MM.1S (cell line): ENCODE measurements around the gene TSSK1B.

ENCODE experiments used
- DNase-seq: peaks from one replicate; pipeline ENCODE4 v3.0.0-alpha.2; 2015
- H2AFZ ChIP-seq: fragments of 300-600 bp; sonication (generic); 2 replicates; pipeline ENCODE4 v1.6.0; 2016; ENCODE audit warnings: antibody characterized with exemption, low read length
- H3F3A ChIP-seq: fragments of 300-600 bp; sonication (generic); 2 replicates; pipeline ENCODE4 v1.6.1; 2016; ENCODE audit warnings: mild to moderate bottlenecking, antibody characterized with exemption, low read length, moderate library complexity, mixed read lengths; ENCODE audit not compliant: insufficient read depth
- H3K27ac ChIP-seq: fragments of 300-600 bp; sonication (generic); 2 replicates; pipeline ENCODE4 v1.5.1; 2016; ENCODE audit warnings: mild to moderate bottlenecking, low read length
- H3K27me3 ChIP-seq: fragments of 300-600 bp; sonication (generic); replicated peaks from 2 replicates; pipeline ENCODE4 v1.6.0; 2016; ENCODE audit warnings: low read length; ENCODE audit not compliant: insufficient read depth
- H3K36me3 ChIP-seq: fragments of 300-600 bp; sonication (generic); replicated peaks from 2 replicates; pipeline ENCODE4 v1.6.1; 2016; ENCODE audit warnings: mild to moderate bottlenecking, low read length, mixed read lengths; ENCODE audit not compliant: insufficient read depth
- H3K4me1 ChIP-seq: fragments of 300-600 bp; sonication (generic); 2 replicates; pipeline ENCODE4 v1.6.1; 2016; ENCODE audit warnings: low read length, mixed read lengths
- H3K4me2 ChIP-seq: fragments of 300-600 bp; sonication (generic); 2 replicates; pipeline ENCODE4 v1.6.0; 2016; ENCODE audit warnings: low read depth, low read length
- H3K4me3 ChIP-seq: fragments of 300-600 bp; sonication (generic); 2 replicates; pipeline ENCODE4 v1.5.1; 2016; ENCODE audit warnings: low read length, mixed read lengths
- H3K79me2 ChIP-seq: fragments of 300-600 bp; sonication (generic); 2 replicates; pipeline ENCODE4 v1.6.1; 2016; ENCODE audit warnings: mixed run types, low read length, mixed read lengths
- H3K9ac ChIP-seq: fragments of 300-600 bp; sonication (generic); 2 replicates; pipeline ENCODE4 v1.6.1; 2016; ENCODE audit warnings: low read length, mixed read lengths
- H3K9me2 ChIP-seq: fragments of 300-600 bp; sonication (generic); replicated peaks from 2 replicates; pipeline ENCODE4 v1.6.1; 2016; ENCODE audit warnings: mild to moderate bottlenecking, low read length, mixed read lengths; ENCODE audit not compliant: insufficient read depth
- H3K9me3 ChIP-seq: fragments of 300-600 bp; sonication (generic); replicated peaks from 2 replicates; pipeline ENCODE4 v1.6.1; 2016; ENCODE audit warnings: mild to moderate bottlenecking, low read length, mixed read lengths; ENCODE audit not compliant: insufficient read depth
- H4K20me1 ChIP-seq: fragments of 300-600 bp; sonication (generic); 2 replicates; pipeline ENCODE4 v1.6.1; 2016; ENCODE audit warnings: mild to moderate bottlenecking, low read length, moderate library complexity, mixed read lengths; ENCODE audit not compliant: insufficient read depth
- EZH2 ChIP-seq: fragments of 300-600 bp; sonication (generic); optimal IDR thresholded peaks from 2 replicates; pipeline ENCODE3; 2017; ENCODE audit warnings: low read depth, mild to moderate bottlenecking, antibody characterized with exemption, low read length, mixed read lengths
- EZH2phosphoT487 ChIP-seq: fragments of 300-600 bp; sonication (generic); IDR thresholded peaks from 2 replicates; pipeline ENCODE4 v1.6.1; 2018; ENCODE audit warnings: antibody characterized with exemption, low read length
- TF ChIP-seq, protein P1 (sequence below): fragments of 300-600 bp; sonication (generic); IDR thresholded peaks from 2 replicates; pipeline ENCODE4 v1.5.1; 2016; ENCODE audit warnings: antibody characterized with exemption, low read length, mixed read lengths

TSSK1B gene

DNA sequence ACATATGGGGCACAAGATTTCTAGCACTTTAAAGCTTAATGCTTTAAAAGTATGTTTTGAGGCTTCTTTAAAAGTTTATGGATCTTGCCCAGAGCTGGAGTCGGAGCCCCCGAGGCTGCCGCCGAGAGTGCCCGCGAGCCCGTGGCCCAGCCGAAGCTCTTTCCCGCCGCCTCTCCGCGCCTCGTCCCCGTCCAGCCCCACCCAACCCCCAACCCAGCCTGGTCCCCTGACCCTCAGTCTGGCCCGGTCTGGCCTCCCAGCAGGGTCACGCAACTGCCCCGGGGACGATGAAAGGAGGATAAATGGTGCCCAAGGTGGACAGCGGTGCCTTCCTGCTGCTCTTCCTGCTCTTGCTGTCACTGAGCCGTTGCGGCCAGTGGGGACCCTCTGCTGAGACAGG is 1.7 kb downstream of the TSSK1B start:
- H3K4me3 ChIP-seq: no peak overlapping the region
- H3K27ac ChIP-seq: no peak overlapping the region
- H3K27me3 ChIP-seq: no peaks in the 10 kb centered on the region
- no peaks in the 10 kb centered on the region for H3K4me1 ChIP-seq
- TF ChIP-seq, protein P1, sequence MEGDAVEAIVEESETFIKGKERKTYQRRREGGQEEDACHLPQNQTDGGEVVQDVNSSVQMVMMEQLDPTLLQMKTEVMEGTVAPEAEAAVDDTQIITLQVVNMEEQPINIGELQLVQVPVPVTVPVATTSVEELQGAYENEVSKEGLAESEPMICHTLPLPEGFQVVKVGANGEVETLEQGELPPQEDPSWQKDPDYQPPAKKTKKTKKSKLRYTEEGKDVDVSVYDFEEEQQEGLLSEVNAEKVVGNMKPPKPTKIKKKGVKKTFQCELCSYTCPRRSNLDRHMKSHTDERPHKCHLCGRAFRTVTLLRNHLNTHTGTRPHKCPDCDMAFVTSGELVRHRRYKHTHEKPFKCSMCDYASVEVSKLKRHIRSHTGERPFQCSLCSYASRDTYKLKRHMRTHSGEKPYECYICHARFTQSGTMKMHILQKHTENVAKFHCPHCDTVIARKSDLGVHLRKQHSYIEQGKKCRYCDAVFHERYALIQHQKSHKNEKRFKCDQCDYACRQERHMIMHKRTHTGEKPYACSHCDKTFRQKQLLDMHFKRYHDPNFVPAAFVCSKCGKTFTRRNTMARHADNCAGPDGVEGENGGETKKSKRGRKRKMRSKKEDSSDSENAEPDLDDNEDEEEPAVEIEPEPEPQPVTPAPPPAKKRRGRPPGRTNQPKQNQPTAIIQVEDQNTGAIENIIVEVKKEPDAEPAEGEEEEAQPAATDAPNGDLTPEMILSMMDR: no peak
- TF ChIP-seq EZH2: no peak
- no peak for TF ChIP-seq EZH2phosphoT487
- no peaks in the 10 kb centered on the region for H3K9me3 ChIP-seq
- H4K20me1 ChIP-seq: no peaks in the 10 kb centered on the region
- H3K4me2 ChIP-seq: no peak overlapping the region
- H3K9ac ChIP-seq: no peak overlapping the region
- H3K9me2 ChIP-seq: no peaks in the 10 kb centered on the region
- no peaks in the 10 kb centered on the region for H3K79me2 ChIP-seq
- H3F3A ChIP-seq: no peaks in the 10 kb centered on the region
- no peak overlapping the region for H2AFZ ChIP-seq
- DNase-seq: no peak
- no peaks in the 10 kb centered on the region for H3K36me3 ChIP-seq

DNA sequence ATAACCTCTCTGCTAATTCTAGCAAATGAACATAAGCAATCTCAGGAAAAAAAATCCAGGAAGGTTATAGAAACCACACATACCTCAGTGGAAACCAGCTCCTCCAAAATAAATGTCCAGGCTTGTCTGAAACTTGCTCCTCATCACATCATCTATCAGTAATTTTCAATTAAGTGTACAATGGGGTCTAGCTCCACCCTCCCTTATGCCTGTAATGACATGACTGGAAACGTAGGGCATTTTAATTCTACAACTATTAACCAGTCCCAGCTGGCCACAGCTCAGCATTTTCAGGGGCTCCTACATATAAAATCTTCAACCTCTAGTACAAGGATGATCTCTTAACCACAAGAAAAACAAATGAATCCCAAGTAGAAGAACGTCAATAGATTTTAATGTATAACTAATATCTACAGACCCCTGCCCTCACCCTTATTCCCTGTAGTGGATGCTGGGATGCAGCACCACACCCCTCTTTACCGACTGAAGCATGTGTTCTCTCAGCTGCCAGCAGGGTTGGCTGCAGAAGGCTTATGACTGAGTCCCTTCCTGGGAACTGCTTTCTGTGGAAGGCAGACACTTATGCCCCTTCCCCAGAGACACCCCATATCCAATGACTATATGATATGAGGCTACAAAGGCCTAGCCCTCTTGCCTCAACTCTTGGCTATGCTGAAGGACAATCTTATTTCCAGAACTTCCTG is 6.8 kb downstream of the TSSK1B start:
- Histone ChIP-seq H3K27ac (no peak overlapping the region), H3K79me2 (no peaks in the 10 kb centered on the region), H3K27me3 (no peaks in the 10 kb centered on the region), H3F3A (no peaks in the 10 kb centered on the region), H3K36me3 (no peaks in the 10 kb centered on the region), H3K4me2 (no peak overlapping the region), H3K4me3 (no peak overlapping the region), H3K9ac (no peak overlapping the region), H3K4me1 (no peaks in the 10 kb centered on the region), H3K9me3 (no peaks in the 10 kb centered on the region), H2AFZ (no peak overlapping the region), H3K9me2 (no peaks in the 10 kb centered on the region), H4K20me1 (no peaks in the 10 kb centered on the region)
- DNase-seq: no peak
- TF ChIP-seq, protein P1: no peak
- no peak for TF ChIP-seq EZH2
- no peak for TF ChIP-seq EZH2phosphoT487

DNA sequence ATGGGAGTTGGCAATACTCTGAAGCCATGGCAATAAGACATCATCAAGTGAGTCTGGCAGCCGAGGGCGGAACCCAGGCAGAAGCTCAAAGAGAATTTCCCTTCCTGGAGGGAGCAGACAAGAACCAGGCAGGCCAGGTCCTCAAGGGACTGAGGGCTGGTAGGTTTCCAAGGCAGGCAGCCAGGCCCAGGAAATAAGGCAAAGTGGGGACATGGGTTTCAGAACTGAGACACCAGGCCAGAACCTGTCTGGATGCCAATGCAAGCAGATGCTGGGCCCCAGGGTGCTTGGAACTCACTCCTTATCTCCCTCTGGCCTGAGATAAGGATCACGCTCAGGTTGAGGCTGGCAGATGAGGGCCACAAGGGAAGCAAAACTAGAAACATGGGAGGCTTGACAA is 8.9 kb downstream of the TSSK1B start:
- no peak overlapping the region for H3K9ac ChIP-seq
- H3K4me1 ChIP-seq: no peaks in the 10 kb centered on the region
- no peaks in the 10 kb centered on the region for H3K9me2 ChIP-seq
- H3K27ac ChIP-seq: no peak overlapping the region
- H3K79me2 ChIP-seq: no peaks in the 10 kb centered on the region
- no peak for DNase-seq
- no peaks in the 10 kb centered on the region for H3F3A ChIP-seq
- no peaks in the 10 kb centered on the region for H3K27me3 ChIP-seq
- no peaks in the 10 kb centered on the region for H4K20me1 ChIP-seq
- TF ChIP-seq EZH2: no peak
- TF ChIP-seq, protein P1: no peak
- no peak for TF ChIP-seq EZH2phosphoT487
- H2AFZ ChIP-seq: no peak overlapping the region
- H3K36me3 ChIP-seq: no peaks in the 10 kb centered on the region
- H3K4me3 ChIP-seq: no peak overlapping the region
- no peaks in the 10 kb centered on the region for H3K9me3 ChIP-seq
- H3K4me2 ChIP-seq: no peak overlapping the region
